T-cell (primary cell): ENCODE measurements around the gene GRIN2A. TPM values are rescaled to one million over a fixed set of nuclear protein-coding genes. Genes with fewer than 3 reads are reported as not detected.

Experiments
- ATAC-seq, 4 experiments: fragments of 200-7000 bp in 3 of 4; fragments of 150-1000 bp in 1 of 4; cut with Tn5 transposase; replicated peaks in 1 of 4; 1 replicate in 3 of 4; 2 replicates in 1 of 4; pipeline ENCODE4 v1.10.0; 2021; ENCODE audit warnings: moderate library complexity in 3 of 4, mild to moderate bottlenecking in 2 of 4, moderate number of reproducible peaks in 1 of 4
- CTCF ChIA-PET, 2 donors: fragments of 300-600 bp; sonication (Branson Sonifier 250); formaldehyde crosslinking; loops; one replicate each; lab custom pipeline; 2022; ENCODE audit warnings: antibody characterized with exemption in 2 of 2; lab: Charles Lee
- POLR2A ChIA-PET, 2 donors: fragments of 300-600 bp; sonication (Branson Sonifier 250); formaldehyde crosslinking; loops; one replicate each; lab custom pipeline; 2022; ENCODE audit warnings: antibody characterized with exemption in 2 of 2; lab: Charles Lee
- DNase-seq, 35 experiments: peaks; one replicate each; pipeline versions ENCODE4 v3.0.0 to v3.0.0-alpha.2; 2013 to 2023
- H3K27ac ChIP-seq: one replicate; pipeline ENCODE4 v1.5.1; 2013; ENCODE audit warnings: low read length
- H3K27me3 ChIP-seq, 2 experiments: replicated peaks in 1 of 2; 1 replicate in 1 of 2; 2 replicates in 1 of 2; pipeline versions ENCODE4 v1.6.1 to v1.7.0; 2013; ENCODE audit warnings: low read length in 1 of 2, mixed read lengths in 1 of 2; ENCODE audit not compliant: control insufficient read depth in 2 of 2, insufficient read depth in 2 of 2; ENCODE audit errors: extremely low read depth in 1 of 2
- H3K36me3 ChIP-seq, 2 donors: 1 replicate in 1 of 2; 2 replicates in 1 of 2; pipeline versions ENCODE4 v1.6.1 to v1.7.0; 2013; ENCODE audit warnings: low read length in 1 of 2; ENCODE audit not compliant: control insufficient read depth in 2 of 2, insufficient read depth in 1 of 2; ENCODE audit errors: extremely low read depth in 1 of 2
- H3K4me1 ChIP-seq, 2 experiments: 1 replicate in 1 of 2; 2 replicates in 1 of 2; pipeline versions ENCODE4 v1.6.1 to v1.7.0; 2013; ENCODE audit warnings: low read length in 2 of 2, mixed read lengths in 1 of 2; ENCODE audit not compliant: insufficient read depth in 2 of 2, control insufficient read depth in 1 of 2; ENCODE audit errors: extremely low read depth in 1 of 2
- H3K4me3 ChIP-seq, 2 donors: 1 replicate in 1 of 2; 2 replicates in 1 of 2; pipeline versions ENCODE4 v1.5.1 to v1.7.0; 2013; ENCODE audit warnings: mild to moderate bottlenecking in 2 of 2, low read length in 1 of 2, moderate library complexity in 1 of 2; ENCODE audit not compliant: control insufficient read depth in 1 of 2; ENCODE audit errors: extremely low read depth in 1 of 2
- H3K9me3 ChIP-seq: 2 replicates; pipeline ENCODE4 v1.7.0; 2013
- H3K27ac Mint-ChIP-seq, 2 donors: one replicate each; pipeline ENCODE4 v1.8.0; 2020 to 2021; ENCODE audit warnings: mild to moderate bottlenecking in 2 of 2, mixed read lengths in 2 of 2
- H3K27me3 Mint-ChIP-seq, 2 donors: one replicate each; pipeline ENCODE4 v1.8.0; 2021 to 2022; ENCODE audit warnings: mixed read lengths in 2 of 2
- H3K36me3 Mint-ChIP-seq: one replicate; pipeline ENCODE4 v1.8.0; 2021; ENCODE audit warnings: mixed read lengths
- H3K4me1 Mint-ChIP-seq, 3 donors: one replicate each; pipeline ENCODE4 v1.8.0; 2020 to 2022; ENCODE audit warnings: mixed read lengths in 3 of 3, mild to moderate bottlenecking in 1 of 3
- H3K4me3 Mint-ChIP-seq, 3 donors: one replicate each; pipeline ENCODE4 v1.8.0; 2020 to 2022; ENCODE audit warnings: mild to moderate bottlenecking in 3 of 3, mixed read lengths in 3 of 3, moderate library complexity in 3 of 3
- H3K9me3 Mint-ChIP-seq, 3 donors: one replicate each; pipeline ENCODE4 v1.8.0; 2020 to 2022; ENCODE audit warnings: mixed read lengths in 3 of 3
- WGBS: methylation state at CpG from one replicate; pipeline ENCODE4 v1.1.5; 2013; ENCODE audit warnings: missing lambda C conversion rate; ENCODE audit not compliant: insufficient coverage; 5-methylcytosine and 5-hydroxymethylcytosine counted together
- total RNA-seq, 35 experiments: library from RNA in 6 of 35; stranded (reverse) in 6 of 35; fragments of 120-200 nt in 1 of 35; gene quantifications; one replicate each; pipeline versions ENCODE4 v1.2.1 to v1.2.4 and lab custom pipeline; 2013 to 2026

GRIN2A gene
- total RNA-seq, 5 donors from 2014 or later (not counting 1 experiment from before 2014, with no cell fraction given): 0.03 TPM; not detected in 4

- Histone ChIP-seq H3K36me3 (no peaks in the 10 kb centered on the region), H3K27ac (no peak overlapping the region), H3K4me3 (no peak overlapping the region), H3K9me3 (no peaks in the 10 kb centered on the region), H3K4me1 (no peaks in the 10 kb centered on the region), H3K27me3 (peaks cover 0 to 3% of the 10 kb centered on the region in 2 experiments)
- ATAC-seq (no peak), DNase-seq (no peak)
- Mint-ChIP-seq H3K9me3 (peaks cover 0 to 5% (median 0%) of the 10 kb centered on the region in 3 donors), H3K4me3 (no peak overlapping the region), H3K27ac (no peak overlapping the region), H3K36me3 (no peaks in the 10 kb centered on the region), H3K27me3 (peaks cover 4 to 7% of the 10 kb centered on the region in 2 donors), H3K4me1 (no peaks in the 10 kb centered on the region)
- ChIA-PET POLR2A (no interaction called here), CTCF (no interaction called here)
- no CpG with 5 or more reads among the region's 1 CpG for WGBS
Measured at GRCh38 chr16:10090816-10091215, 91.4 kb downstream of the GRIN2A start.

DNA sequence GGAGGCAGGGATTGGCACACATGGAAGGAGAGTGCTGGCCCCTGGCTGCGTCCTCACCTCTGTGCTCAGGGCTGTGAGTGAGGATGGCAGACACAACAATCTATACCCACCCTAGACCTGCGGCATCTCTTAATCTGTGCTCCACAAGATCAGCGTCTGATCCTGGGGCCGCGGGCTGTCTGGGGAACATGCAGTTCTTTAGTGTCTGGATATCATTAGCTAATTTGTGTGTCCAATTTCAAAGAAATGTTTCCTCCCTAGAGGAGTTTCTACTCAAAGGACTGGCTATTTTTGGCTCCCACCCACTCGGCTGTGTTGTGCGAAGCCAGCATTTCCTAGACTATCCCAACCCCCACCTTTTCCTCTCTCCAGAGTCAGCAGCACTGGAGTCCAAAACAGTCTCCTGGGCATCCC, 93.8 kb downstream of the GRIN2A start:
- ATAC-seq: no peak
- Mint-ChIP-seq H3K36me3 (no peaks in the 10 kb centered on the region), H3K27me3 (peaks cover 4 to 17% of the 10 kb centered on the region in 2 donors), H3K27ac (no peak overlapping the region), H3K4me3 (no peak overlapping the region), H3K4me1 (no peaks in the 10 kb centered on the region), H3K9me3 (peaks cover 0 to 5% (median 2%) of the 10 kb centered on the region in 3 donors)
- Histone ChIP-seq H3K36me3 (no peaks in the 10 kb centered on the region), H3K27ac (no peak overlapping the region), H3K4me1 (no peaks in the 10 kb centered on the region), H3K27me3 (peaks cover 0 to 3% of the 10 kb centered on the region in 2 experiments), H3K4me3 (no peak overlapping the region), H3K9me3 (no peaks in the 10 kb centered on the region)
- DNase-seq: no peak
- WGBS: 57% methylated on average over 2 of the region's 7 CpGs
- ChIA-PET POLR2A (no interaction called here), CTCF (no interaction called here)

DNA sequence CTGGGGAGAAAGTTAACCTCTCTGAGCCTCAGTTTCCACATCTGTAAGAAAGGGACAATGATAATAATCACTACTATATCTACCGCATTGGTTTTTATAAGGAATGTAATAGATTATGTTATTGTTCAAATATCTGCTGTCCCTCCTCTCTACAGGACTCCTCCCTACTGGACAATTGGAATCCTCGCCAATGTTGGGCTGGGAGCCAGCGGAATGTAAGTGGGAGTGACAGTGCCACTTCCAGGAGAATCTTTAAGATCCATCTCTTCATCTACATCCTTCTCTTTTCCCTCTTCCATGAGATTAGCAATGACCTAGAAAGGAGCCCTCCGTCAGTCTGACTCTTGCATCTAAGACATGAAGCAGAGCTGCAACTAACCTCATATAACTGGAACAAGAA, 95.1 kb downstream of the GRIN2A start:
- H3K27ac Mint-ChIP-seq: no peak overlapping the region
- ATAC-seq (no peak), DNase-seq (no peak)
- no peak overlapping the region for H3K4me3 Mint-ChIP-seq
- H3K4me1 Mint-ChIP-seq: no peaks in the 10 kb centered on the region
- no peaks in the 10 kb centered on the region for H3K9me3 ChIP-seq
- no peak overlapping the region for H3K4me3 ChIP-seq
- H3K27me3 Mint-ChIP-seq: peaks cover 4 to 17% of the 10 kb centered on the region in 2 donors
- peaks cover 0 to 3% of the 10 kb centered on the region in 2 experiments for H3K27me3 ChIP-seq
- H3K36me3 Mint-ChIP-seq: no peaks in the 10 kb centered on the region
- peaks cover 2 to 8% (median 2%) of the 10 kb centered on the region in 3 donors for H3K9me3 Mint-ChIP-seq
- CTCF ChIA-PET: no interaction called here
- no peak overlapping the region for H3K27ac ChIP-seq
- H3K36me3 ChIP-seq: no peaks in the 10 kb centered on the region
- 78% methylated on average over 1 of the region's 4 CpGs for WGBS
- POLR2A ChIA-PET: no interaction called here
- H3K4me1 ChIP-seq: no peaks in the 10 kb centered on the region

DNA sequence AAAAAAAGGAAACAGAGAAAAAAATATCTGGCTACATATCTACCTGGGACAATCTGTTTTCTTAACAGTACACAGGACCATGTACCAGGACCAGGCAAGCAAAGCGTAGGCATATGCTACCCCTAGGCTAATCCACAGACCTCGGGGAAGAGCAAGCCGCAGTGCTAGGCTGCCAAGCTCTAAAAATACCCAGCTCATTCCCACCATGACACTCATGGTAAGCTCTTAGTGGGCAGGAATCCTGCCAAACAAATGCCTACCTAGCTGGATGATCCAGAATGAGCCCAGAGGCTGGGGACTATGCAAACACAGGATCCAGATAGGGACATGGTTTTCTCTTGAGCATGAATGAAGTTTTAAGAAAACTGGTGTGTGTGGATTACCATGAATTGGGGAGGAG, 95.6 kb downstream of the GRIN2A start:
- H3K4me1 Mint-ChIP-seq: no peaks in the 10 kb centered on the region
- ChIA-PET CTCF (interaction anchor here in 1 of 2 donors (0.7 kb wide), 1 partner anchor 696 kb away, joined by 5 read pairs; no protein-coding TSS in a partner anchor), POLR2A (no interaction called here)
- DNase-seq (no peak), ATAC-seq (no peak)
- Histone ChIP-seq H3K4me1 (no peaks in the 10 kb centered on the region), H3K4me3 (no peak overlapping the region), H3K27me3 (peaks cover 0 to 3% of the 10 kb centered on the region in 2 experiments), H3K36me3 (no peaks in the 10 kb centered on the region), H3K27ac (no peak overlapping the region), H3K9me3 (no peaks in the 10 kb centered on the region)
- H3K27me3 Mint-ChIP-seq: peaks cover 4 to 20% of the 10 kb centered on the region in 2 donors
- no peaks in the 10 kb centered on the region for H3K36me3 Mint-ChIP-seq
- WGBS: 51% methylated on average over 3 of the region's 3 CpGs
- no peak overlapping the region for H3K4me3 Mint-ChIP-seq
- no peak overlapping the region for H3K27ac Mint-ChIP-seq
- peaks cover 2 to 8% (median 5%) of the 10 kb centered on the region in 3 donors for H3K9me3 Mint-ChIP-seq

- Mint-ChIP-seq H3K27ac (no peak overlapping the region), H3K9me3 (peaks cover 2 to 6% (median 5%) of the 10 kb centered on the region in 3 donors), H3K27me3 (peaks cover 4 to 20% of the 10 kb centered on the region in 2 donors), H3K4me1 (no peaks in the 10 kb centered on the region), H3K36me3 (no peaks in the 10 kb centered on the region), H3K4me3 (no peak overlapping the region)
- no peak overlapping the region for H3K27ac ChIP-seq
- no peaks in the 10 kb centered on the region for H3K9me3 ChIP-seq
- H3K4me3 ChIP-seq: no peak overlapping the region
- WGBS: 67% methylated on average over 4 of the region's 6 CpGs
- POLR2A ChIA-PET: no interaction called here
- DNase-seq: no peak
- CTCF ChIA-PET: no interaction called here
- no peak for ATAC-seq
- H3K27me3 ChIP-seq: peaks cover 0 to 3% of the 10 kb centered on the region in 2 experiments
- no peaks in the 10 kb centered on the region for H3K36me3 ChIP-seq
- H3K4me1 ChIP-seq: no peaks in the 10 kb centered on the region
Measured at GRCh38 chr16:10085078-10085798, 97.0 kb downstream of the GRIN2A start.

- Mint-ChIP-seq H3K9me3 (peaks cover 2 to 5% (median 3%) of the 10 kb centered on the region in 3 donors), H3K27ac (no peak overlapping the region), H3K27me3 (peaks cover 5 to 17% of the 10 kb centered on the region in 2 donors), H3K4me1 (no peaks in the 10 kb centered on the region), H3K36me3 (no peaks in the 10 kb centered on the region), H3K4me3 (no peak overlapping the region)
- Histone ChIP-seq H3K36me3 (no peaks in the 10 kb centered on the region), H3K27ac (no peak overlapping the region), H3K4me3 (no peak overlapping the region), H3K4me1 (no peaks in the 10 kb centered on the region), H3K9me3 (no peaks in the 10 kb centered on the region), H3K27me3 (peaks cover 0 to 6% of the 10 kb centered on the region in 2 experiments)
- DNase-seq (no peak), ATAC-seq (no peak)
- CTCF ChIA-PET: no interaction called here
- 50% methylated on average over 4 of the region's 5 CpGs for WGBS
- POLR2A ChIA-PET: no interaction called here
Measured at GRCh38 chr16:10083301-10083700, 98.9 kb downstream of the GRIN2A start.
